HEK293T (cell line): ENCODE measurements around the gene MAPT.
"Not testable (repeated sequence)": the region's sequence is repeated elsewhere in the genome, so short reads cannot be mapped to it uniquely, and the experiment has no call there.

Experiments
- CTCF ChIA-PET: fragments of 350-600 bp; formaldehyde crosslinking; extraction: SDS; loops from one replicate; lab custom pipeline; 2021; ENCODE audit warnings: antibody characterized with exemption, inconsistent platforms; lab: Yijun Ruan, JAX
- POLR2A ChIA-PET: fragments of 350-600 bp; formaldehyde crosslinking; extraction: SDS; loops from one replicate; lab custom pipeline; 2020; ENCODE audit warnings: antibody characterized with exemption, inconsistent platforms; lab: Yijun Ruan, JAX
- DNase-seq: peaks from one replicate; pipeline ENCODE4 v3.0.0; 2012; ENCODE audit warnings: mixed read lengths; ENCODE audit errors: extremely low spot score
- ARNT ChIP-seq: fragments of 450-650 bp; IDR thresholded peaks from 2 replicates; pipeline ENCODE4 v1.6.1; 2017; ENCODE audit warnings: mild to moderate bottlenecking
- BHLHE40 ChIP-seq: fragments of 450-650 bp; IDR thresholded peaks from 2 replicates; pipeline ENCODE4 v1.6.1; 2016; ENCODE audit warnings: mild to moderate bottlenecking, moderate library complexity, borderline replicate concordance
- CTBP1 ChIP-seq: fragments of 450-650 bp; IDR thresholded peaks from 2 replicates; pipeline ENCODE4 v1.6.1; 2016; ENCODE audit warnings: borderline replicate concordance
- ELF4 ChIP-seq: fragments of 450-650 bp; IDR thresholded peaks from 2 replicates; pipeline ENCODE4 v1.6.1; 2017; ENCODE audit warnings: antibody characterized with exemption
- FOXA1 ChIP-seq: fragments of 450-650 bp; IDR thresholded peaks from 2 replicates; pipeline ENCODE4 v1.6.1; 2016; ENCODE audit warnings: mild to moderate bottlenecking
- FOXK2 ChIP-seq: fragments of 450-650 bp; IDR thresholded peaks from 2 replicates; pipeline ENCODE4 v1.6.1; 2016; ENCODE audit warnings: mild to moderate bottlenecking
- FOXM1 ChIP-seq: fragments of 450-650 bp; IDR thresholded peaks from 2 replicates; pipeline ENCODE4 v1.6.1; 2017; ENCODE audit warnings: mild to moderate bottlenecking, borderline replicate concordance
- HDGF ChIP-seq: fragments of 450-650 bp; IDR thresholded peaks from 2 replicates; pipeline ENCODE4 v1.6.1; 2017; ENCODE audit warnings: antibody characterized with exemption, borderline replicate concordance
- L3MBTL2 ChIP-seq: fragments of 450-650 bp; conservative IDR thresholded peaks from 2 replicates; pipeline ENCODE4 v1.6.1; 2016; ENCODE audit warnings: mild to moderate bottlenecking
- LEF1 ChIP-seq: fragments of 450-650 bp; IDR thresholded peaks from 2 replicates; pipeline ENCODE4 v1.6.1; 2017; ENCODE audit warnings: mild to moderate bottlenecking, borderline replicate concordance
- NFRKB ChIP-seq: fragments of 450-650 bp; IDR thresholded peaks from 2 replicates; pipeline ENCODE4 v1.6.1; 2016; ENCODE audit warnings: mild to moderate bottlenecking, moderate library complexity
- SP1 ChIP-seq: fragments of 450-650 bp; IDR thresholded peaks from 2 replicates; pipeline ENCODE4 v1.6.1; 2017
- SUZ12 ChIP-seq: fragments of 450-650 bp; IDR thresholded peaks from 2 replicates; pipeline ENCODE4 v1.6.1; 2016; ENCODE audit warnings: mild to moderate bottlenecking
- TARDBP ChIP-seq: fragments of 450-650 bp; IDR thresholded peaks from 2 replicates; pipeline ENCODE4 v1.6.1; 2016
- ZNF384 ChIP-seq: fragments of 450-650 bp; IDR thresholded peaks from 2 replicates; pipeline ENCODE4 v1.6.1; 2016
- TF ChIP-seq, protein P1 (sequence below): fragments of 450-650 bp; IDR thresholded peaks from 2 replicates; pipeline ENCODE4 v1.6.1; 2016

The MAPT gene

DNA sequence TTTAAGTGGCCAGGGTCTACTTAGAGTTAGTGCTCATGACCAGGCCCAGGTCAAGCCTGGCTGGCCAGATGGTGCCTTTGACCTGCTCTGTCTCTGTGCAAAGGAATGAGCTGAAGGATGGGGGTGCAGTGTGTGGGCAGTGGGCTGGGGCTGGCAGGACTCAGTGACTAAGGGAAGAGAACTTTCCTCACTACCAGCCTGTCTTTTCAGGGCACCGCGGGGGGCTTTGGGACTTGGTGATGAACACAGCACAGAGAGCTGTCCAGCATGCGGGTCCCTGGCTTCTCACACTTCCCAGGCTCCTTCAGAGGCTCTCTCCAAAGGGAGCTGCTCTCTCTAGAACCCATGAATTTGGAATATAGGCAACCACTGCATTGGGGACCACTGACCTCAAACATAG, 61.7 kb downstream of the MAPT start:
- ChIA-PET POLR2A (no interaction called here), CTCF (no interaction called here)
- no peak for DNase-seq
- no peak for TF ChIP-seq ARNT
- no peak for TF ChIP-seq FOXK2
- TF ChIP-seq TARDBP = no peak
- no peak for TF ChIP-seq NFRKB
- no peak for TF ChIP-seq LEF1
- TF ChIP-seq, protein P1, sequence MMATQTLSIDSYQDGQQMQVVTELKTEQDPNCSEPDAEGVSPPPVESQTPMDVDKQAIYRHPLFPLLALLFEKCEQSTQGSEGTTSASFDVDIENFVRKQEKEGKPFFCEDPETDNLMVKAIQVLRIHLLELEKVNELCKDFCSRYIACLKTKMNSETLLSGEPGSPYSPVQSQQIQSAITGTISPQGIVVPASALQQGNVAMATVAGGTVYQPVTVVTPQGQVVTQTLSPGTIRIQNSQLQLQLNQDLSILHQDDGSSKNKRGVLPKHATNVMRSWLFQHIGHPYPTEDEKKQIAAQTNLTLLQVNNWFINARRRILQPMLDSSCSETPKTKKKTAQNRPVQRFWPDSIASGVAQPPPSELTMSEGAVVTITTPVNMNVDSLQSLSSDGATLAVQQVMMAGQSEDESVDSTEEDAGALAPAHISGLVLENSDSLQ = no peak
- TF ChIP-seq L3MBTL2 = no peak
- TF ChIP-seq CTBP1 = no peak
- TF ChIP-seq FOXA1 = no peak
- TF ChIP-seq FOXM1 = no peak
- TF ChIP-seq ZNF384 = no peak
- TF ChIP-seq SUZ12 = no peak
- TF ChIP-seq ELF4 = no peak
- TF ChIP-seq HDGF = no peak
- no peak for TF ChIP-seq SP1
- no peak for TF ChIP-seq BHLHE40

DNA sequence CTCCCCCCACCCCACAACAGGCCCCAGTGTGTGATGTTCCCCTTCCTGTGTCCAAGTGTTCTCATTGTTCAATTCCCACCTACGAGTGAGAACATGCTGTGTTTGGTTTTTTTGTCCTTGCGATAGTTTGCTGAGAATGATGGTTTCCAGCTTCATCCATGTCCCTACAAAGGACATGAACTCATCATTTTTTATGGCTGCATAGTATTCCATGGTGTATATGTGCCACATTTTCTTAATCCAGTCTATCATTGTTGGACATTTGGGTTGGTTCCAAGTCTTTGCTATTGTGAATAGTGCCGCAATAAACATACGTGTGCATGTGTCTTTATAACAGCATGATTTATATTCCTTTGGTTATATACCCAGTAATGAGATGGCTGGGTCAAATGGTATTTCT, 62.4 kb downstream of the MAPT start:
- DNase-seq, POLR2A ChIA-PET, CTCF ChIA-PET: not testable (repeated sequence)

DNA sequence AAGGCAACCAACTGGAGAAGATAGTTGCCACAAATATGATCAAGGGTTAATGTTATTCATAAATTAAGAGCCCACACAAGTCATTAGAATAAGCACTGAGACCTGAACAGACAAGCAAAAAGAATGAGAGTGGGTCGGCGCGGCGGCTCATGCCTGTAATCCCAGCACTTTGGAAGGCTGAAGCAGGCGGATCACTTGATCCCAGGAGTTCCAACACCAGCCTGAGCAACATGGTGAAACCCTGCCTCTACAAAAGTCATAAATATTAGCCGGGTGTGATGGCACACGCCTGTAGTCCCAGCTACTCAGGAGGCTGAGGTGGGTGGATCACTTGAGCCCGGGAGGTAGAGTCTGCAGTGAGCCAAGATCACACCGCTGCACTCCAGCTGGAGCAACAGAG, 64.0 kb downstream of the MAPT start:
- CTCF ChIA-PET = no interaction called here
- POLR2A ChIA-PET = no interaction called here
- DNase-seq = no peak
- TF ChIP-seq CTBP1 = no peak

DNA sequence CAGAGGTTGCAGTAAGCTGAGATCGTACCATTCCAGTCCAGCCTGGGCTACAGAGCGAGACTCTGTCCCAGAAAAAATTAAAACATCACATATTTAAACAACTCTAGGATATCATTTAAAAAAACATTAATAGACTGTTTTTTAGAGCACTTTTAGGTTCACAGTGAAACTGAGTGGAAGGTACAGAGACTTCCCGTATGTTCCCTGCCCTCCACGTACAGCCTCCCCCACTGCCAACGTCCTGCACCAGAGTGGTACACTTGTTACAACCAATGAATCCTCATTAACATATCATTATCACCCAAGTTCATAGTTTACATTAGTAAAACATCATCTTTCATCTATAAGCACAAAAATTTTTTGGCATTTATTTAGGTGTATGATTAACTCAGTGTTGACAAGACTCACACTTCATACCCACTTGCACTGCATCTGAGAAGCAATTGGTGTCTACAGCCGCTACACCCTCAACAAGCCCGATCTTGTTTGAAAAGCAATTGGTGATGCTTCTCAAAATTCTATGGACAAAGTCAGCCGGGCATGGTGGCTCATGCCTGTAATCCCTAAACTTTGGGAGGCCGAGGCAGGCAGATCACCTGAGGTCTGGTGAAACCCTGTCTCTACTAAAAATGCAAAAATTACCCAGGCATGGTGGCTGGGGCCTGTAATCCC, 64.8 kb downstream of the MAPT start:
- TF ChIP-seq SP1 = no peak
- TF ChIP-seq, protein P1 = no peak
- TF ChIP-seq LEF1 = no peak
- TF ChIP-seq ARNT = no peak
- no peak for TF ChIP-seq HDGF
- no peak for TF ChIP-seq FOXA1
- TF ChIP-seq SUZ12 = no peak
- no peak for TF ChIP-seq FOXK2
- TF ChIP-seq FOXM1 = no peak
- TF ChIP-seq L3MBTL2 = no peak
- no peak for TF ChIP-seq CTBP1
- no peak for TF ChIP-seq ZNF384
- TF ChIP-seq ELF4 = no peak
- CTCF ChIA-PET = no interaction called here
- DNase-seq = no peak
- POLR2A ChIA-PET = no interaction called here

DNA sequence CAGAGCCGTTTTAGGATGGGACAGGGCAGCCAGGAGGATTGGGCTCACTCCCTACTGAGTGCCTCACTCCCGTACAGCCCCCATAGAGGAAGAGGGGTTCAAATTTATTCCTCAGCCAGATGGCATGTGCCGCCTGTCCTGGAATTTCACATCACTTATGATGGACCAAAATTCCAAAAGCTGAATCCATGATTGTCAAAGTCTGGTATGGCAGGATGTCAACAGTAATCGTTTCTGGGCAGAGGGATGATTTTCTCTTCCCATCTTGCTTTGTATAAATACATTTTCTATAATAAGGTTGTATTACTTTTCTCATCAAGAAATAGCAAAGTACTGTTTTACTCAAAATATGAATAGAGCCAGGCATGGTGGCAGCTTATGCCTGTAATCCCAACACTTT, 66.0 kb downstream of the MAPT start:
- TF ChIP-seq ARNT (no peak), HDGF (no peak), LEF1 (no peak), TARDBP (no peak), L3MBTL2 (no peak)
- TF ChIP-seq, protein P1 = no peak
- ChIA-PET POLR2A (no interaction called here), CTCF (no interaction called here)
- no peak for DNase-seq

DNA sequence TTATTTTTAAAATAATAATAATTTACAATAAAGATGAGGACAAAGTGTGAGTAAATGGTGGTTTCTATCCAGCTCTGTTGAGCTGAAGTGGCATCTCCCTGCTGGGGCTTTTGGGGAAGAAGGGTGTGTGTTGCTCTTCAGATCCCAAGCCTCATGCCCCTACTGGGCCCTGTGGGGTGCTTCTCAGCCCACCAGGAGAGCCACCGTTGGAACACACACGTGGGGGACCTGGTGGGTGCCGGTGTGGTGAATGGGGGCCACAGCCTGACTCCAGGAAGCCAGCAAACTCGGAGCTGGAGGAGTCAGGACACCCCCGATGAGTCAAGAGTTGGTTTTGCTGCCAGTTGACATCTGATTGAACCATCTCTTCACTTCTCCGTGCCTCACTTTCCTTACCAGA, 66.9 kb downstream of the MAPT start:
- no peak for TF ChIP-seq FOXA1
- TF ChIP-seq BHLHE40 = no peak
- TF ChIP-seq ZNF384 = no peak
- TF ChIP-seq SUZ12 = no peak
- TF ChIP-seq SP1 = no peak
- TF ChIP-seq LEF1 = no peak
- no peak for TF ChIP-seq NFRKB
- TF ChIP-seq TARDBP = no peak
- TF ChIP-seq ARNT = no peak
- TF ChIP-seq ELF4 = no peak
- no peak for TF ChIP-seq FOXK2
- TF ChIP-seq CTBP1 = no peak
- TF ChIP-seq L3MBTL2 = no peak
- no peak for TF ChIP-seq HDGF
- TF ChIP-seq FOXM1 = no peak
- TF ChIP-seq, protein P1 = no peak
- DNase-seq = no peak
- CTCF ChIA-PET = interaction anchor here (1.0 kb wide), 1 partner anchor 20 kb away, joined by 3 read pairs; no protein-coding TSS in a partner anchor
- POLR2A ChIA-PET = no interaction called here
